ENCODE results near the gene SMYD3. TPM values are rescaled to one million over a fixed set of nuclear protein-coding genes. Genes with fewer than 3 reads are reported as not detected.

The SMYD3 gene
- total and polyA plus RNA-seq, 2 of the 13 experiments (the other 11 are each of a cell fraction or from before 2014, with no cell fraction given): 27.7 to 35.8 TPM

DNA sequence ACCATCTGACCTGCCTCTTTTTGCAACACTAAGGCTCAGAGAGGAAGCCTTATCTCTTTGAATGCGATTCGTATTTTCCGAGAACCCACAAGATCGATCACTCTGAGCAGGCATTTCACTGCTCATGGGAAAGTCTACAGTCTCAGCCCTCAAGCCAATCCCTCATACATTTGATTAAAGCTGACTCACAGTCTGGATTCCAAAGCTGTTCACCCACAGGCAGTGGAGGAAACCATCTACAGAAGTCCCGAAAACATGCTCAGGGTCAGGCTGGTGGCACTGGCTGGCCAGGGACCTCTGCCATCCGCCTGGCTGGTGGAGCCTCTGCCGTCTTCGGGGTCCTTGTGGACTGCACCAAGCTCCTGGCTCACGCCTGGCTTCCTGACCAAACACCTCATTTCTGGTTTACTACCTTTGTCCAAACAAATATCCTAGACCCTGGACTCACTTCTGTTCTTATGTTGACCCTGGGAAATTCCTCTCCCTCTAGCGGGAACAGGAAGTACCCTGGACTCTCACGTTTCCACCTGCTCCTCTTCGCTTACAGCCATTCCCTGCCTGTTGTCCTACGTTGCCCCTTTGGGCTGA, 650.0 kb downstream of the SMYD3 start (continued):
- TF ChIP-seq, protein P1, sequence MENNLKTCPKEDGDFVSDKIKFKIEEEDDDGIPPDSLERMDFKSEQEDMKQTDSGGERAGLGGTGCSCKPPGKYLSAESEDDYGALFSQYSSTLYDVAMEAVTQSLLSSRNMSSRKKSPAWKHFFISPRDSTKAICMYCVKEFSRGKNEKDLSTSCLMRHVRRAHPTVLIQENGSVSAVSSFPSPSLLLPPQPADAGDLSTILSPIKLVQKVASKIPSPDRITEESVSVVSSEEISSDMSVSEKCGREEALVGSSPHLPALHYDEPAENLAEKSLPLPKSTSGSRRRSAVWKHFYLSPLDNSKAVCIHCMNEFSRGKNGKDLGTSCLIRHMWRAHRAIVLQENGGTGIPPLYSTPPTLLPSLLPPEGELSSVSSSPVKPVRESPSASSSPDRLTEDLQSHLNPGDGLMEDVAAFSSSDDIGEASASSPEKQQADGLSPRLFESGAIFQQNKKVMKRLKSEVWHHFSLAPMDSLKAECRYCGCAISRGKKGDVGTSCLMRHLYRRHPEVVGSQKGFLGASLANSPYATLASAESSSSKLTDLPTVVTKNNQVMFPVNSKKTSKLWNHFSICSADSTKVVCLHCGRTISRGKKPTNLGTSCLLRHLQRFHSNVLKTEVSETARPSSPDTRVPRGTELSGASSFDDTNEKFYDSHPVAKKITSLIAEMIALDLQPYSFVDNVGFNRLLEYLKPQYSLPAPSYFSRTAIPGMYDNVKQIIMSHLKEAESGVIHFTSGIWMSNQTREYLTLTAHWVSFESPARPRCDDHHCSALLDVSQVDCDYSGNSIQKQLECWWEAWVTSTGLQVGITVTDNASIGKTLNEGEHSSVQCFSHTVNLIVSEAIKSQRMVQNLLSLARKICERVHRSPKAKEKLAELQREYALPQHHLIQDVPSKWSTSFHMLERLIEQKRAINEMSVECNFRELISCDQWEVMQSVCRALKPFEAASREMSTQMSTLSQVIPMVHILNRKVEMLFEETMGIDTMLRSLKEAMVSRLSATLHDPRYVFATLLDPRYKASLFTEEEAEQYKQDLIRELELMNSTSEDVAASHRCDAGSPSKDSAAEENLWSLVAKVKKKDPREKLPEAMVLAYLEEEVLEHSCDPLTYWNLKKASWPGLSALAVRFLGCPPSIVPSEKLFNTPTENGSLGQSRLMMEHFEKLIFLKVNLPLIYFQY (CRISPR knock-in tag; IDR thresholded peaks at IDR 0.05; ENCODE audit: borderline replicate concordance): no peak
- TF ChIP-seq EEA1 (CRISPR knock-in tag; IDR thresholded peaks at IDR 0.05; ENCODE audit: borderline replicate concordance) (no peak), KLF9 (CRISPR knock-in tag; IDR thresholded peaks at IDR 0.05; ENCODE audit: low read depth) (no peak), CENPX (CRISPR knock-in tag; IDR thresholded peaks at IDR 0.05) (no peak), ZNF446 (CRISPR knock-in tag; IDR thresholded peaks at IDR 0.05) (no peak), GTF3A (CRISPR knock-in tag; conservative IDR thresholded peaks at IDR 0.05) (no peak), POLR2G (IDR thresholded peaks at IDR 0.05; ENCODE audit: low read depth, low read length) (0 out of 2 replicates have a peak, but pooled peaks have one; percentile 50), PAF1 (CRISPR knock-in tag; IDR thresholded peaks at IDR 0.05) (no peak), HDAC2 (CRISPR knock-in tag; IDR thresholded peaks at IDR 0.05) (no peak), RBAK (CRISPR knock-in tag; IDR thresholded peaks at IDR 0.05) (no peak), MXD4 (CRISPR knock-in tag; IDR thresholded peaks at IDR 0.05) (no peak), YY1 (IDR thresholded peaks at IDR 0.05; ENCODE audit: insufficient read depth, insufficient replicate concordance, low read depth, low read length) (no peak), GABPB1 (CRISPR knock-in tag; IDR thresholded peaks at IDR 0.05) (peak; percentile 76), TAF15 (IDR thresholded peaks at IDR 0.05; ENCODE audit: low read depth, low read length, poor library complexity, severe bottlenecking) (no peak), ZNF879 (CRISPR knock-in tag; IDR thresholded peaks at IDR 0.05) (no peak), SMC3 (IDR thresholded peaks at IDR 0.05; ENCODE audit: low read length) (peak; percentile 48), ARNT (IDR thresholded peaks at IDR 0.05) (no peak), ZEB1 (IDR thresholded peaks at IDR 0.05; ENCODE audit: insufficient replicate concordance, low read depth) (no peak)
- TF ChIP-seq, protein P2, sequence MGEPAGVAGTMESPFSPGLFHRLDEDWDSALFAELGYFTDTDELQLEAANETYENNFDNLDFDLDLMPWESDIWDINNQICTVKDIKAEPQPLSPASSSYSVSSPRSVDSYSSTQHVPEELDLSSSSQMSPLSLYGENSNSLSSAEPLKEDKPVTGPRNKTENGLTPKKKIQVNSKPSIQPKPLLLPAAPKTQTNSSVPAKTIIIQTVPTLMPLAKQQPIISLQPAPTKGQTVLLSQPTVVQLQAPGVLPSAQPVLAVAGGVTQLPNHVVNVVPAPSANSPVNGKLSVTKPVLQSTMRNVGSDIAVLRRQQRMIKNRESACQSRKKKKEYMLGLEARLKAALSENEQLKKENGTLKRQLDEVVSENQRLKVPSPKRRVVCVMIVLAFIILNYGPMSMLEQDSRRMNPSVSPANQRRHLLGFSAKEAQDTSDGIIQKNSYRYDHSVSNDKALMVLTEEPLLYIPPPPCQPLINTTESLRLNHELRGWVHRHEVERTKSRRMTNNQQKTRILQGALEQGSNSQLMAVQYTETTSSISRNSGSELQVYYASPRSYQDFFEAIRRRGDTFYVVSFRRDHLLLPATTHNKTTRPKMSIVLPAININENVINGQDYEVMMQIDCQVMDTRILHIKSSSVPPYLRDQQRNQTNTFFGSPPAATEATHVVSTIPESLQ (CRISPR knock-in tag; conservative IDR thresholded peaks at IDR 0.05): no peak
- TF ChIP-seq, protein P3, sequence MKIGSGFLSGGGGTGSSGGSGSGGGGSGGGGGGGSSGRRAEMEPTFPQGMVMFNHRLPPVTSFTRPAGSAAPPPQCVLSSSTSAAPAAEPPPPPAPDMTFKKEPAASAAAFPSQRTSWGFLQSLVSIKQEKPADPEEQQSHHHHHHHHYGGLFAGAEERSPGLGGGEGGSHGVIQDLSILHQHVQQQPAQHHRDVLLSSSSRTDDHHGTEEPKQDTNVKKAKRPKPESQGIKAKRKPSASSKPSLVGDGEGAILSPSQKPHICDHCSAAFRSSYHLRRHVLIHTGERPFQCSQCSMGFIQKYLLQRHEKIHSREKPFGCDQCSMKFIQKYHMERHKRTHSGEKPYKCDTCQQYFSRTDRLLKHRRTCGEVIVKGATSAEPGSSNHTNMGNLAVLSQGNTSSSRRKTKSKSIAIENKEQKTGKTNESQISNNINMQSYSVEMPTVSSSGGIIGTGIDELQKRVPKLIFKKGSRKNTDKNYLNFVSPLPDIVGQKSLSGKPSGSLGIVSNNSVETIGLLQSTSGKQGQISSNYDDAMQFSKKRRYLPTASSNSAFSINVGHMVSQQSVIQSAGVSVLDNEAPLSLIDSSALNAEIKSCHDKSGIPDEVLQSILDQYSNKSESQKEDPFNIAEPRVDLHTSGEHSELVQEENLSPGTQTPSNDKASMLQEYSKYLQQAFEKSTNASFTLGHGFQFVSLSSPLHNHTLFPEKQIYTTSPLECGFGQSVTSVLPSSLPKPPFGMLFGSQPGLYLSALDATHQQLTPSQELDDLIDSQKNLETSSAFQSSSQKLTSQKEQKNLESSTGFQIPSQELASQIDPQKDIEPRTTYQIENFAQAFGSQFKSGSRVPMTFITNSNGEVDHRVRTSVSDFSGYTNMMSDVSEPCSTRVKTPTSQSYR (CRISPR knock-in tag; IDR thresholded peaks at IDR 0.05; ENCODE audit: borderline replicate concordance): no peak
- TF ChIP-seq, protein P4, sequence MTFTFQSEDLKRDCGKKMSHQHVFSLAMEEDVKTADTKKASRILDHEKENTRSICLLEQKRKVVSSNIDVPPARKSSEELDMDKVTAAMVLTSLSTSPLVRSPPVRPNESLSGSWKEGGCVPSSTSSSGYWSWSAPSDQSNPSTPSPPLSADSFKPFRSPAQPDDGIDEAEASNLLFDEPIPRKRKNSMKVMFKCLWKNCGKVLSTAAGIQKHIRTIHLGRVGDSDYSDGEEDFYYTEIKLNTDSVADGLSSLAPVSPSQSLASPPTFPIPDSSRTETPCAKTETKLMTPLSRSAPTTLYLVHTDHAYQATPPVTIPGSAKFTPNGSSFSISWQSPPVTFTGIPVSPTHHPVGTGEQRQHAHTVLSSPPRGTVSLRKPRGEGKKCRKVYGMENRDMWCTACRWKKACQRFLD (CRISPR knock-in tag; IDR thresholded peaks at IDR 0.05; ENCODE audit: borderline replicate concordance): no peak
